Activated naive CD4-positive, alpha-beta T cell treated with anti-CD3 and anti-CD28 coated beads, Interleukin-2, amount 50 U/mL, for 24 hours (primary cell): Measurements from ENCODE around the gene CD84.
"Not testable (repeated sequence)": the region's sequence is repeated elsewhere in the genome, so short reads cannot be mapped to it uniquely, and the experiment has no call there.

ENCODE experiments used
- H3K27ac Mint-ChIP-seq: one replicate; pipeline ENCODE4 v1.8.0; 2021; ENCODE audit warnings: mild to moderate bottlenecking, mixed read lengths
- H3K27me3 Mint-ChIP-seq: one replicate; pipeline ENCODE4 v1.8.0; 2021; ENCODE audit warnings: mixed read lengths
- H3K36me3 Mint-ChIP-seq: one replicate; pipeline ENCODE4 v1.8.0; 2021; ENCODE audit warnings: mixed read lengths
- H3K4me1 Mint-ChIP-seq: one replicate; pipeline ENCODE4 v1.8.0; 2021; ENCODE audit warnings: mixed read lengths
- H3K4me3 Mint-ChIP-seq: one replicate; pipeline ENCODE4 v1.8.0; 2021; ENCODE audit warnings: mild to moderate bottlenecking, mixed read lengths
- H3K9me3 Mint-ChIP-seq: one replicate; pipeline ENCODE4 v1.8.0; 2021; ENCODE audit warnings: mixed read lengths

The CD84 gene

DNA sequence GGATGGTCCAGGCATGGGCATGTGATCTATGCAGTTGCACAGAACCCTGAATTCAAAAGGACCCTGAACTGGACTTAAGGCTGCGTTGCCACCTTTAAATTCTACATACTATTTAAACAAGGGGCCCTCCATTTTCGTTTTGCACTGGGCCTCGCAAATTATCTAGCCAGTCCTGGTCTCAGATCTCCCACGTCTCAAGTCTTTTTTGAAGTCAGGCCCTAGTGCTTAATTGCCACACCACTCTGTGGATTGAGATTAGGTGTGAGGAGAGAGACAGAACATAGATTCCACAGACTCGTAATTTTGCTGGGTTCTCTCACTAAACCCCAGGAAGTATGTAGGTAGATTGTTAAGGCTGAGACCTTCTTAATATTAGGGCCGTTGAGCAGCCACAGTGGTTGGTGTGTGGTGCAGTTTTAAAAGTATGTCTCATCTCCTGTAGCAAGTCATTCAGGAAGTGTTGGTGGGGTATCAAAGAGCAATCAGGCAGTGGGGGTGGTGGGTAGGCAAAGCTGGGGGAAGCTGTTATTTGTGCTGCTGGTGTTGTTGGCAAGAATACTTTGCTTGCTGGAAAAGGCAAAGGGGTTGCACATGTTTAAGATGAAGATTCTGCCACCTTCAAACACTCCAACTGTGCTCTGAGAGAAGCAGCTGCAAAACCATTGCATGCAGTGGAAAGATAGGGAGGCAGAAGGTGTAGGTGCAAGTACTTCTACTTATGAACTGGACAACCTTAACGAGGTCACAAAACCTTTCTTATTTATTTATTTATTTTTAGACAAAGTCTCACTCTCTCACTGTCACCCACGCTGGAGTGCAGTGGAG is 11.2 kb downstream of the CD84 start:
- H3K27me3 Mint-ChIP-seq: no peaks in the 10 kb centered on the region
- peaks cover 93% of the 10 kb centered on the region for H3K4me1 Mint-ChIP-seq
- peaks cover 21% of the 10 kb centered on the region for H3K9me3 Mint-ChIP-seq
- H3K36me3 Mint-ChIP-seq: peaks cover 33% of the 10 kb centered on the region
- H3K4me3 Mint-ChIP-seq: peak overlapping the region; percentile 85
- peak overlapping the region; percentile 98 for H3K27ac Mint-ChIP-seq

DNA sequence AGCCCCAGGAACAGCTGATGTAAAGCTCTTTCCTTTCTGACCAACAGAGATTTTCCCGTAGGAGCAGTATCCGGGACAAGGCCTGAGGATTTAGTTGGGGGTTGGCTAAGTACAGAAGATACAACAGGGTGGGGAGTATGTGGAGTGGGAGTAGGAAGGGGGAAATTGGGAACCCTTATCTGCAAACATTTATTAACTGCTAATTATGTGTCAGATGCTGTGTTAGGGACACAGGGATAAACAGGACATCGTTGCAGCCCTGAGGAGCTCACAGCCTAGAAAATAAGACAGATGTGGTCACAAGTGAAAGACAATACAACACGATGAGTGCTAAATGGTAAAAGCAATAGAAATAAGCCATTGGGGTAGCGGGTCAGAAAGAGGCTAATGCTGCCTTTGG is 12.0 kb downstream of the CD84 start:
- Mint-ChIP-seq H3K4me3 (peak overlapping the region; percentile 66), H3K4me1 (peaks cover 94% of the 10 kb centered on the region), H3K27me3 (no peaks in the 10 kb centered on the region), H3K36me3 (peaks cover 39% of the 10 kb centered on the region), H3K9me3 (peaks cover 21% of the 10 kb centered on the region), H3K27ac (peak overlapping the region; percentile 98)

DNA sequence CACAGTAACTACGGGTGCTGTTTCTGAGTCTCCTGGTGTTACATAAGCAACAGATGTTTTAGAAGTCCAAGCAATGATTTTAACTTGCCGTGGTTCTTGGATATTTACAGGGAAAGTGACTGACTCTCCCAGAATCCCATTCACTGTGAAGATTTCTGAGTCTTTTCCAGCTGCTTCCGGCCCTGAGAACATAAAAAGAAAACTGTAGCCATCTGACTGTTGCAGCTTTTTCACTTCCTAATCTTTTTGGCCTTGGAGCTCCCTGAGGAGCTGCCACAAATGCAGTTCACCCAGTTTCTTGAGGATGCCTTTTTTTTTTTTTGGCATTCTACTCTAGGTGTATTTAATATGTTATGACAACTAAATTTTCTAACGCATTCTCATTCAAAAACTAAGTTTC is 13.7 kb downstream of the CD84 start:
- Mint-ChIP-seq H3K36me3 (peaks cover 29% of the 10 kb centered on the region), H3K4me1 (peaks cover 94% of the 10 kb centered on the region), H3K27me3 (no peaks in the 10 kb centered on the region), H3K27ac (peak overlapping the region; percentile 90), H3K9me3 (peaks cover 6% of the 10 kb centered on the region), H3K4me3 (no peak overlapping the region)

DNA sequence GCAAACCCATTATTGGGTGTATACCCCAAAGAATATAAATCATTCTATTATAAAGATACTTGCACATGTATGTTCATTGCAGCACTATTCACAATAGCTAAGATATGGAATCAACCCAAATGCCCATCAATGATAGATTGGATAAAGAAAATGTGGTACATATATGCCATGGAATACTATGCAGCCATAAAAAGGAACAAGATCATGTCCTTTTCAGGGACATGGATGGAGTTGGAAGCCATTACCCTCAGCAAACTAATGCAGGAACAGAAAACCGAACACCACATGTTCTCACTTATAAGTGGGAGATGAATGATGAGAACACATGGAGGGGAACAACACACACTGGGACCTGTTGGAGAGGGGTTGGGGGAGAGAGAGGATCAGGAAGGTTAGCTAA is 16.1 kb downstream of the CD84 start:
- not testable (repeated sequence) for H3K9me3 Mint-ChIP-seq, H3K4me3 Mint-ChIP-seq, H3K27me3 Mint-ChIP-seq, H3K27ac Mint-ChIP-seq
- Mint-ChIP-seq H3K4me1 (peaks cover 95% of the 10 kb centered on the region), H3K36me3 (peaks cover 30% of the 10 kb centered on the region)

DNA sequence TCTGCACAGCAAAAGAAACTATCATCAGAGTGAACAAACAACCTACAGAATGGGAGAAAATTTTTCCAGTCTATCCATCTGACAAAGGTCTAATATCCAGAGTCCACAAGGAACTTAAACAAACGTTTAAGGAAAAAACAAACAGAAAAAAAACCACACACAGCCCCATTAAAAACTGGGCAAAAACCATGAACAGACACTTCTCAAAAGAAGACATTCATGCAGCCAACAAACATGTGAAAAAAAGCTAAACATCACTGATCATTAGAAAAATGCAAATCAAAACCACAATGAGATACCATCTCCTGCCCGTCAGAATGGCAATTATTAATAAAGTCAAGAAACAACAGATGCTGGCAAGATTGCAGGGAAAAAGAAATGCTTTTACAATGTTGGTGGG is 16.6 kb downstream of the CD84 start:
- H3K4me1 Mint-ChIP-seq: peaks cover 92% of the 10 kb centered on the region
- not testable (repeated sequence) for H3K27ac Mint-ChIP-seq, H3K9me3 Mint-ChIP-seq, H3K4me3 Mint-ChIP-seq, H3K27me3 Mint-ChIP-seq
- peaks cover 30% of the 10 kb centered on the region for H3K36me3 Mint-ChIP-seq

GRCh38 chr1:160560806-160561205 is 18.5 kb downstream of the CD84 start:
- peak overlapping the region; percentile 70 for H3K4me3 Mint-ChIP-seq
- no peaks in the 10 kb centered on the region for H3K27me3 Mint-ChIP-seq
- H3K27ac Mint-ChIP-seq: peak overlapping the region; percentile 97
- no peaks in the 10 kb centered on the region for H3K9me3 Mint-ChIP-seq
- H3K36me3 Mint-ChIP-seq: peaks cover 32% of the 10 kb centered on the region
- peaks cover 73% of the 10 kb centered on the region for H3K4me1 Mint-ChIP-seq

DNA sequence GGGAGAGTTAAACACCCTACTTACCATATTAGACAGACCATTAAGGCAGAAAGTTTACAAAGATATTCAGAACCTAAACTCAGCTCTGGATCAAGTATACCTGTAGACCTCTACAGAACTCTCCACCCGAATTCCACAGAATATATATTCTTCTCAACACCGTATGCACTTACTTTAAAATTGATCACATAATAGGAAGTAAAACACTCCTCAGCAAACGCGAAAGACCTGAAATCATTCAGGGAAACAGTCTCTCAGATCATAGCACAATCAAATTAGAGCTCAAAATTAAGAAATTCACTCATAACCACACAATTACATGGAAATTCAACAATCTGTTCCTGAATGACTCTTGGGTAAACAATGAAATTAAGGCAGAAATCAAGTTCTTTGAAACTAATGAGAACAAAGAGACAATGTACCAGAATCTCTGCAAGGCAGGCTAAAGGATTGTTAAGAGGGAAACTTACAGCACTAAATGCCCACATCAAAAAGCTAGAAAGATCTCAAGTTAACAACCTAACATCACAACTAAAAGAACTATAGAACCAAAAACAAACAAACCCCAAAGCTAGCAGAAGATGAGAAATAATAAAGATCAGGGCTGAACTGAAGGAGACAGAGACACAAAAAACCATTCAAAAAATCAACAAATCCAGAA is 19.1 kb downstream of the CD84 start:
- Mint-ChIP-seq H3K4me1 (peaks cover 66% of the 10 kb centered on the region), H3K36me3 (peaks cover 30% of the 10 kb centered on the region)

GRCh38 chr1:160559437-160559836 is 19.9 kb downstream of the CD84 start:
- Mint-ChIP-seq H3K4me1 (peaks cover 59% of the 10 kb centered on the region), H3K36me3 (peaks cover 30% of the 10 kb centered on the region), H3K27ac (peak overlapping the region; percentile 97), H3K4me3 (peak overlapping the region; percentile 70)
- H3K9me3 Mint-ChIP-seq, H3K27me3 Mint-ChIP-seq: not testable (repeated sequence)

More for the DNA sequence above, 19.1 kb downstream of the CD84 start:
- peak overlapping the region; percentile 70 for H3K4me3 Mint-ChIP-seq
- no peaks in the 10 kb centered on the region for H3K27me3 Mint-ChIP-seq
- peak overlapping the region; percentile 97 for H3K27ac Mint-ChIP-seq
- no peaks in the 10 kb centered on the region for H3K9me3 Mint-ChIP-seq

GRCh38 chr1:160558660-160559380 is 20.5 kb downstream of the CD84 start:
- H3K9me3 Mint-ChIP-seq: no peaks in the 10 kb centered on the region
- H3K27ac Mint-ChIP-seq: peak overlapping the region; percentile 69
- peaks cover 31% of the 10 kb centered on the region for H3K36me3 Mint-ChIP-seq
- no peaks in the 10 kb centered on the region for H3K27me3 Mint-ChIP-seq
- peak overlapping the region; percentile 70 for H3K4me3 Mint-ChIP-seq
- H3K4me1 Mint-ChIP-seq: peaks cover 53% of the 10 kb centered on the region

GRCh38 chr1:160553778-160554177 is 25.5 kb downstream of the CD84 start:
- H3K27ac Mint-ChIP-seq: no peak overlapping the region
- no peaks in the 10 kb centered on the region for H3K9me3 Mint-ChIP-seq
- H3K36me3 Mint-ChIP-seq: peaks cover 28% of the 10 kb centered on the region
- H3K27me3 Mint-ChIP-seq: no peaks in the 10 kb centered on the region
- H3K4me3 Mint-ChIP-seq: no peak overlapping the region
- H3K4me1 Mint-ChIP-seq: peaks cover 10% of the 10 kb centered on the region

DNA sequence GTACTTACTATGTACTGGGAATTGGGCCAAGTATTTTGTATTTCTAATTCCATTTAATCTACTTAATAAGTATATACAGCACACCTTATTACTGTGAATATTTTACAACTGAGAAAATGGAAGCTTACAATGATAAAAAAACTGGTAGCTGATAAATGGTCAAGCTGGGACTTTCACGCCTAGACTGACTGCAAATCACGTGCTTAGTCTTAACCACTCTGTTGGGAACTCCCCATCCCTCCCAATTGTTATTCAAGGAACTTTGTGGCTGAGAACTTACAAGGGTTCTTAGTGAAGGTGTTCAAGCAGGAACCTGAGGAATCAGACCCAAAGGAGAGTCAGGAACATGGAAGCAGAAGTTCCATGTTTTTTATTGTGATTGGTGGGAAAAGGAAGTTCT is 26.9 kb downstream of the CD84 start:
- Mint-ChIP-seq H3K4me3 (no peak overlapping the region), H3K9me3 (no peaks in the 10 kb centered on the region), H3K4me1 (peaks cover 5% of the 10 kb centered on the region), H3K36me3 (peaks cover 24% of the 10 kb centered on the region), H3K27me3 (no peaks in the 10 kb centered on the region), H3K27ac (no peak overlapping the region)

DNA sequence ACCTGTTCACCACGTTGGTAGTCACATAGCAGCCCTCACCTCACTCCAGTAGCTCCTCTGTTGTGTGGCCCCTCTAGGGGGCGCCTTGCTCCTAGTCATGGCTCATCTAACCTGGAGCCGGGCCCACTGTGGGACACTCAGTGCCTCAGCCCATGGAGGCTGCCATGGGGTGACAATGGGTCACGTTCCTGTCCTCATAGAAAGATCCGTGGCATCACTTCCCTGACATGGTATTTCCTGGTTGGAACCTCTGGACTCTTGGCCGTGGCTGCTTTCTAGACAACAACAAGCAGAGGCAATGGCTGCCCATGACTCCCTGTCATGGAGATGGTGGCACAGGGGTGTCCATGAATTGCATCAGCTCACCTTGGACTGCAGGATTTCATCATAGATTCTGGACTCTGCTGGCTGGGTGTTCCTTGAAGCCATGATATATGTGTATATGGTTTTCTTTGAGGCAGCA is 28.7 kb downstream of the CD84 start:
- no peaks in the 10 kb centered on the region for H3K9me3 Mint-ChIP-seq
- H3K36me3 Mint-ChIP-seq: peaks cover 23% of the 10 kb centered on the region
- peak overlapping the region; percentile 2 for H3K27ac Mint-ChIP-seq
- peaks cover 12% of the 10 kb centered on the region for H3K4me1 Mint-ChIP-seq
- H3K4me3 Mint-ChIP-seq: no peak overlapping the region
- H3K27me3 Mint-ChIP-seq: no peaks in the 10 kb centered on the region

DNA sequence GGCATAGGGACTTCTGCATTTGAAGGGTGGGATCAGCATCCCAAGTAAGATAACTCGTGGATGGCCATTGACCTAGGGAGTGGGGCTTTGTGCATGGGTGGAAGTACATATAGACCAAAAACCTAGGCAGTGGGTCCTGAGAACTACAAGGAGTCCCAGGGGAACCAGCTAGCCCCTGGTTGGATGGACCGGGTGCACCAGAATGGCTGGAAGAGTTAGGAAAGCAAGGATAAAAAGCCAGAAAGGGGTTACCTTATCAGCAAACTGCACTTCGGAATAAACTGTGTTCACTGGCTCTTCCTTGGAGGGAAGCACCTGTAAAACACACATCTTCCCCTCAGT is 29.7 kb downstream of the CD84 start:
- H3K27ac Mint-ChIP-seq: no peak overlapping the region
- no peaks in the 10 kb centered on the region for H3K27me3 Mint-ChIP-seq
- H3K36me3 Mint-ChIP-seq: peaks cover 25% of the 10 kb centered on the region
- no peaks in the 10 kb centered on the region for H3K9me3 Mint-ChIP-seq
- H3K4me1 Mint-ChIP-seq: peaks cover 19% of the 10 kb centered on the region
- H3K4me3 Mint-ChIP-seq: no peak overlapping the region

- Mint-ChIP-seq H3K36me3 (peaks cover 23% of the 10 kb centered on the region), H3K27me3 (no peaks in the 10 kb centered on the region), H3K27ac (peak overlapping the region; percentile 73), H3K9me3 (no peaks in the 10 kb centered on the region), H3K4me1 (peaks cover 24% of the 10 kb centered on the region), H3K4me3 (no peak overlapping the region)
These were observed 30.2 kb downstream of the CD84 start for GRCh38 chr1:160548960-160549664.

DNA sequence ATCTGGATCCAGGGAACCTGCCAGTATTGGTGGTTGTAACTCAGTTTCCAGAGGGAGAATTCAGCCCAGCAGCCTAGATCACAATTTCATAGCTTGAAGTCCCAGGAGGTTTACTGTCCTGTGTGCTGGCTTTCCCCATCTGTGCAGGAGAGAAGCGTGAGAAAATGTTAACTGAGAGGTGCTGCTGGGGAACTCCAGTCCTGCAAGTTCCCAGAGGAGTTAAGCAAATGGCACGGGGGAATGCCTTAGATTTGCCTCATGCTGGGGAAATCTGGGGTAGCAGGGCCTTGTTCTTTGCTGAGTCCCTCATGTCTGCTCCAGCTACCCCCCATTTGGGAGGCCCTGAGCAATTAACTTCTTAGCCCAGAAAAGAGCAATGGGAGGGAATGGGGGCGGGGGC is 31.1 kb downstream of the CD84 start:
- H3K4me3 Mint-ChIP-seq: no peak overlapping the region
- H3K4me1 Mint-ChIP-seq: peaks cover 29% of the 10 kb centered on the region
- H3K9me3 Mint-ChIP-seq: no peaks in the 10 kb centered on the region
- peaks cover 18% of the 10 kb centered on the region for H3K36me3 Mint-ChIP-seq
- no peak overlapping the region for H3K27ac Mint-ChIP-seq
- no peaks in the 10 kb centered on the region for H3K27me3 Mint-ChIP-seq
